GM12878 (cell line): ENCODE measurements around the gene SSU72. TPM values are rescaled to one million over a fixed set of nuclear protein-coding genes. Genes with fewer than 3 reads are reported as not detected.

Source experiments
- ATAC-seq: fragments of 200-7000 bp; cut with Tn5 transposase; 3 replicates; pipeline ENCODE4 v1.9.1; 2020; ENCODE audit warnings: mild to moderate bottlenecking, moderate library complexity
- BruUV-seq: library from RNA; stranded (reverse); fragments of 400-500 nt; replicated peaks from 2 replicates; lab custom pipeline; 2021; lab: Mats Ljungman, UMichigan
- CTCF ChIA-PET: fragments of 300-600 bp; sonication (Branson Sonifier 250); formaldehyde crosslinking; extraction: SDS; loops from one replicate; lab custom pipeline; 2021; ENCODE audit warnings: inconsistent platforms; lab: Yijun Ruan, JAX
- POLR2A ChIA-PET: fragments of 350-600 bp; formaldehyde crosslinking; extraction: SDS; loops from one replicate; lab custom pipeline; 2021; ENCODE audit warnings: inconsistent platforms; lab: Charles Lee
- RAD21 ChIA-PET: fragments of 300-600 bp; sonication (Branson Sonifier 250); formaldehyde crosslinking; loops from one replicate; lab custom pipeline; 2023; ENCODE audit warnings: antibody characterized with exemption; ENCODE audit not compliant: unreplicated experiment; lab: Charles Lee
- SMC1A ChIA-PET: fragments of 300-600 bp; sonication (Branson Sonifier 250); formaldehyde crosslinking; loops from one replicate; lab custom pipeline; 2023; ENCODE audit not compliant: unreplicated experiment, uncharacterized antibody; lab: Charles Lee
- DNase-seq: peaks from one replicate; pipeline ENCODE4 v3.0.0-alpha.2; 2011; ENCODE audit warnings: low read depth, low spot score
- FAIRE-seq: peaks from 3 replicates; lab custom pipeline; 2011; peaks lifted over from hg19 to GRCh38; lab: Jason Lieb, UNC
- H2AFZ ChIP-seq: 2 replicates; pipeline ENCODE4 v1.6.0; 2011; ENCODE audit warnings: low read depth, low read length, control low read depth; ENCODE audit not compliant: control insufficient read depth
- H3K27ac ChIP-seq: 2 replicates; pipeline ENCODE4 v1.5.1; 2011; ENCODE audit warnings: control low read depth; ENCODE audit not compliant: control insufficient read depth, insufficient read depth
- H3K27me3 ChIP-seq, 2 experiments: replicated peaks in 1 of 2; 2 replicates each; pipeline versions ENCODE4 v1.6.0 to v1.6.1; 2011; ENCODE audit warnings: low read length in 1 of 2; ENCODE audit not compliant: control insufficient read depth in 2 of 2, insufficient read depth in 2 of 2
- H3K36me3 ChIP-seq, 2 experiments: 2 replicates each; pipeline ENCODE4 v1.5.1; 2011; ENCODE audit warnings: low read length in 1 of 2; ENCODE audit not compliant: control insufficient read depth in 2 of 2, insufficient read depth in 2 of 2
- H3K4me1 ChIP-seq: 2 replicates; pipeline ENCODE4 v1.6.1; 2011; ENCODE audit warnings: mild to moderate bottlenecking, low read length, moderate library complexity, mixed read lengths; ENCODE audit not compliant: control insufficient read depth, insufficient read depth
- H3K4me2 ChIP-seq: 2 replicates; pipeline ENCODE4 v1.6.0; 2011; ENCODE audit warnings: control low read depth; ENCODE audit not compliant: control insufficient read depth, insufficient read depth
- H3K4me3 ChIP-seq: fragments of 200-600 bp; sonication (generic); 2 replicates; pipeline ENCODE4 v1.5.1; 2016
- H3K79me2 ChIP-seq: 2 replicates; pipeline ENCODE4 v1.6.0; 2011; ENCODE audit warnings: low read length; ENCODE audit not compliant: control insufficient read depth, insufficient read depth
- H3K9ac ChIP-seq: 2 replicates; pipeline ENCODE4 v1.8.0; 2011; ENCODE audit warnings: low read length, control low read depth, mixed read lengths; ENCODE audit not compliant: control insufficient read depth, insufficient read depth
- H3K9me3 ChIP-seq: replicated peaks from 3 replicates; pipeline ENCODE4 v1.5.1; 2011; ENCODE audit warnings: mild to moderate bottlenecking, low read length; ENCODE audit not compliant: control insufficient read depth, insufficient read depth
- H4K20me1 ChIP-seq: 2 replicates; pipeline ENCODE4 v1.6.0; 2011; ENCODE audit not compliant: control insufficient read depth, insufficient read depth
- BHLHE40 ChIP-seq, 2 experiments: fragments of 450-650 bp in 1 of 2; IDR thresholded peaks; 2 replicates each; pipeline ENCODE4 v1.6.1; 2011 to 2017; ENCODE audit warnings: low read depth in 2 of 2, borderline replicate concordance in 1 of 2, improper control_type of control experiment in 1 of 2, low read length in 1 of 2, mild to moderate bottlenecking in 1 of 2
- HCFC1 ChIP-seq: fragments of 150-350 bp; IDR thresholded peaks from 2 replicates; pipeline ENCODE4 v1.6.1; 2014; ENCODE audit warnings: low read length
- POU2F2 ChIP-seq: IDR thresholded peaks from 3 replicates; pipeline ENCODE4 v1.6.1; 2011; ENCODE audit warnings: low read depth, mild to moderate bottlenecking, low read length, borderline replicate concordance
- RAD51 ChIP-seq: fragments of 450-650 bp; IDR thresholded peaks from 2 replicates; pipeline ENCODE4 v1.6.1; 2016; ENCODE audit warnings: moderate library complexity, mild to moderate bottlenecking, inconsistent platforms
- SP1 ChIP-seq: IDR thresholded peaks from one replicate; pipeline ENCODE4 v1.6.1; 2011; ENCODE audit warnings: low read depth, low read length
- TCF12 ChIP-seq: IDR thresholded peaks from 2 replicates; pipeline ENCODE4 v1.6.1; 2011; ENCODE audit warnings: low read depth, mild to moderate bottlenecking, low read length
- YY1 ChIP-seq: IDR thresholded peaks from 2 replicates; pipeline ENCODE4 v1.6.1; 2011; ENCODE audit warnings: low read depth, mild to moderate bottlenecking, low read length
- ZNF384 ChIP-seq: IDR thresholded peaks from 2 replicates; pipeline ENCODE4 v1.6.1; 2012; ENCODE audit warnings: low read depth, mild to moderate bottlenecking, low read length, improper control_type of control experiment, borderline replicate concordance
- WGBS: methylation state at CpG from one replicate; pipeline ENCODE4 v1.1.6; 2016; ENCODE audit warnings: low lambda C conversion rate; ENCODE audit not compliant: insufficient replicate concordance, insufficient coverage; ENCODE audit errors: missing lambda C conversion rate; 5-methylcytosine and 5-hydroxymethylcytosine counted together
- in situ Hi-C: fragments of 300-500 bp; cut with MboI; formaldehyde crosslinking; loops from 9 replicates; pipeline ENCODE4 v1.14.3; 2018; ENCODE audit warnings: mixed read lengths
- intact Hi-C: fragments of 100-400 bp; cut with micrococcal nuclease; formaldehyde crosslinking; loops from one replicate; pipeline ENCODE4 v1.14.2; 2022; ENCODE audit not compliant: unreplicated experiment
- polyA plus RNA-seq, 11 experiments: library from polyadenylated mRNA; depleted of rRNA in 4 of 11; unstranded in 6 of 11; stranded (reverse) in 5 of 11; fragments of >200 nt; fragmentation: Nextera tagmentation in 4 of 11; fragmentation: Illumina TruSeq in 1 of 11; extraction: Ambion mirVana in 4 of 11; extraction: Trizol in 1 of 11; gene quantifications; 1 replicate in 1 of 11; 2 replicates in 10 of 11; pipeline versions ENCODE4 v1.2.1 to v1.2.3, GENCODE V29; 2011 to 2016; ENCODE audit warnings: inconsistent platforms in 2 of 11, missing spikeins in 2 of 11, low read depth in 1 of 11
- total RNA-seq, 4 experiments: library from RNA; depleted of rRNA in 3 of 4; stranded (reverse); fragments of >200 nt in 3 of 4; fragmentation: Illumina TruSeq in 1 of 4; extraction: Trizol in 1 of 4; gene quantifications; 2 replicates each; pipeline versions ENCODE4 v1.2.1 to v1.2.3, GENCODE V29; 2013 to 2021
- TF ChIP-seq, protein P1 (sequence below): fragments of 450-650 bp; IDR thresholded peaks from 2 replicates; pipeline ENCODE4 v1.6.1; 2018; ENCODE audit warnings: mild to moderate bottlenecking, low read depth, moderate library complexity; ENCODE audit not compliant: partially characterized antibody
- TF ChIP-seq, protein P2 (sequence below): IDR thresholded peaks from 2 replicates; pipeline ENCODE4 v1.6.1; 2012; ENCODE audit warnings: low read depth, low read length, improper control_type of control experiment

The SSU72 gene
- total and polyA plus RNA-seq, 10 of the 15 experiments (the other 5 are each of a cell fraction or from before 2014, with no cell fraction given) = 28.6 to 172 (median 67.7) TPM

DNA sequence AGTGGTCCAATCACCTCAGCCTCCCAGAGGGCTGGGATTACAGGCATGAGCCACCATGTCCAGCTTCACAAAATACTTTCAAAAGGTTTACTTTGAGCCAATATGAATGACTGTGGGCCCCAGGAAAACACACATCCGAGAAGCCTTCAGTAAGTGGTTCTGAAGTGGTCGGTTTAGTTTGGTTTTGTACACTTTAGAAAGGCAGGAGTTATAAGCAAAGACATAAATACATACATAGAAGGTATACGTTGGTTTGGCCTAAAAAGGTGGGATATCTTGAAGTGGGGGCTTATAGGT, 37.4 kb upstream of the SSU72 start:
- FAIRE-seq (no peak), DNase-seq (no peak), ATAC-seq (no peak)
- ChIA-PET POLR2A (interaction anchor here (0.6 to 0.7 kb wide), 2 partner anchors 33 to 105 kb away, joined by 4 to 7 read pairs; no protein-coding TSS in a partner anchor), SMC1A (no interaction called here), RAD21 (no interaction called here), CTCF (no interaction called here)
- H3K4me3 ChIP-seq = no peak overlapping the region
- 0 out of 2 replicates have a peak, but pooled peaks cover 3% of the 10 kb centered on the region for H4K20me1 ChIP-seq
- peaks cover 0 to 2% of the 10 kb centered on the region in 2 experiments; a peak in 1 of 4 replicates for H3K36me3 ChIP-seq
- no peak overlapping the region for H2AFZ ChIP-seq
- intact Hi-C loops = no loop called here
- BruUV-seq = no TSS peak
- no peak overlapping the region for H3K4me2 ChIP-seq
- H3K79me2 ChIP-seq = peaks cover 3% of the 10 kb centered on the region
- no peaks in the 10 kb centered on the region for H3K9me3 ChIP-seq
- no peak overlapping the region for H3K27ac ChIP-seq
- in situ Hi-C loops = no loop called here
- H3K27me3 ChIP-seq = no peaks in the 10 kb centered on the region; a peak in 1 of 4 replicates
- H3K9ac ChIP-seq = no peak overlapping the region
- H3K4me1 ChIP-seq = peaks cover 14% of the 10 kb centered on the region
- WGBS = 96% methylated on average over 3 of the region's 3 CpGs
- no peak for TF ChIP-seq SP1
- TF ChIP-seq HCFC1 = no peak
- no peak for TF ChIP-seq RAD51
- TF ChIP-seq, protein P1, sequence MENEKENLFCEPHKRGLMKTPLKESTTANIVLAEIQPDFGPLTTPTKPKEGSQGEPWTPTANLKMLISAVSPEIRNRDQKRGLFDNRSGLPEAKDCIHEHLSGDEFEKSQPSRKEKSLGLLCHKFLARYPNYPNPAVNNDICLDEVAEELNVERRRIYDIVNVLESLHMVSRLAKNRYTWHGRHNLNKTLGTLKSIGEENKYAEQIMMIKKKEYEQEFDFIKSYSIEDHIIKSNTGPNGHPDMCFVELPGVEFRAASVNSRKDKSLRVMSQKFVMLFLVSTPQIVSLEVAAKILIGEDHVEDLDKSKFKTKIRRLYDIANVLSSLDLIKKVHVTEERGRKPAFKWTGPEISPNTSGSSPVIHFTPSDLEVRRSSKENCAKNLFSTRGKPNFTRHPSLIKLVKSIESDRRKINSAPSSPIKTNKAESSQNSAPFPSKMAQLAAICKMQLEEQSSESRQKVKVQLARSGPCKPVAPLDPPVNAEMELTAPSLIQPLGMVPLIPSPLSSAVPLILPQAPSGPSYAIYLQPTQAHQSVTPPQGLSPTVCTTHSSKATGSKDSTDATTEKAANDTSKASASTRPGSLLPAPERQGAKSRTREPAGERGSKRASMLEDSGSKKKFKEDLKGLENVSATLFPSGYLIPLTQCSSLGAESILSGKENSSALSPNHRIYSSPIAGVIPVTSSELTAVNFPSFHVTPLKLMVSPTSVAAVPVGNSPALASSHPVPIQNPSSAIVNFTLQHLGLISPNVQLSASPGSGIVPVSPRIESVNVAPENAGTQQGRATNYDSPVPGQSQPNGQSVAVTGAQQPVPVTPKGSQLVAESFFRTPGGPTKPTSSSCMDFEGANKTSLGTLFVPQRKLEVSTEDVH = no peak
- TF ChIP-seq TCF12 = no peak
- TF ChIP-seq, protein P2, sequence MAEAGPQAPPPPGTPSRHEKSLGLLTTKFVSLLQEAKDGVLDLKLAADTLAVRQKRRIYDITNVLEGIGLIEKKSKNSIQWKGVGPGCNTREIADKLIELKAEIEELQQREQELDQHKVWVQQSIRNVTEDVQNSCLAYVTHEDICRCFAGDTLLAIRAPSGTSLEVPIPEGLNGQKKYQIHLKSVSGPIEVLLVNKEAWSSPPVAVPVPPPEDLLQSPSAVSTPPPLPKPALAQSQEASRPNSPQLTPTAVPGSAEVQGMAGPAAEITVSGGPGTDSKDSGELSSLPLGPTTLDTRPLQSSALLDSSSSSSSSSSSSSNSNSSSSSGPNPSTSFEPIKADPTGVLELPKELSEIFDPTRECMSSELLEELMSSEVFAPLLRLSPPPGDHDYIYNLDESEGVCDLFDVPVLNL = no peak
- TF ChIP-seq BHLHE40 (IDR thresholded peaks at IDR 0.05; ENCODE audit: borderline replicate concordance in 1 of 2, low read depth in 2 of 2, low read length in 1 of 2) = no peak
- no peak for TF ChIP-seq POU2F2
- no peak for TF ChIP-seq YY1
- no peak for TF ChIP-seq ZNF384
